ENCODE measurements around the gene RGR.

Gene RGR

GRCh38 chr10:84296091-84296981 is 51.5 kb downstream of the RGR start:
- DNase-seq (ENCODE audit: low read depth), result peak; percentile 29

GRCh38 chr10:84298057-84298456 is 53.2 kb downstream of the RGR start:
- DNase-seq (ENCODE audit: low read depth), result no peak

GRCh38 chr10:84302223-84302622 is 57.4 kb downstream of the RGR start:
- DNase-seq (ENCODE audit: low read depth), result no peak

GRCh38 chr10:84306751-84307384 is 62.0 kb downstream of the RGR start:
- DNase-seq (ENCODE audit: low read depth), result no peak

- DNase-seq (ENCODE audit: low read depth), result no peak
These were observed 63.2 kb downstream of the RGR start for GRCh38 chr10:84308021-84308420.

- DNase-seq (ENCODE audit: low read depth), result no peak
These were observed 63.8 kb downstream of the RGR start for GRCh38 chr10:84308481-84309304.
